HepG2 (cell line): Measurements from ENCODE around the gene RPL41. TPM values are rescaled to one million over a fixed set of nuclear protein-coding genes. Genes with fewer than 3 reads are reported as not detected.

Source experiments
- ARNTL ChIP-seq: sonication (generic); formaldehyde crosslinking; IDR thresholded peaks from 2 replicates; pipeline ENCODE4 v1.4.0; 2020; ENCODE audit warnings: mild to moderate bottlenecking, missing genetic modification reagents
- ATF7-NPFF ChIP-seq: sonication (generic); formaldehyde crosslinking; IDR thresholded peaks from 2 replicates; pipeline ENCODE4 v1.8.1; 2023; ENCODE audit warnings: mild to moderate bottlenecking, low read depth, missing genetic modification reagents, moderate library complexity
- ELF4 ChIP-seq: sonication (generic); formaldehyde crosslinking; IDR thresholded peaks from 2 replicates; pipeline ENCODE4 v1.5.0; 2020; ENCODE audit warnings: missing genetic modification reagents, mild to moderate bottlenecking, moderate library complexity, borderline replicate concordance
- HIVEP1 ChIP-seq: sonication (generic); formaldehyde crosslinking; IDR thresholded peaks from 2 replicates; pipeline ENCODE4 v1.4.0; 2020; ENCODE audit warnings: mild to moderate bottlenecking, missing genetic modification reagents
- IKZF4 ChIP-seq: sonication (generic); formaldehyde crosslinking; IDR thresholded peaks from 2 replicates; pipeline ENCODE4 v1.5.1; 2020; ENCODE audit warnings: borderline replicate concordance, mild to moderate bottlenecking, low read depth, missing genetic modification reagents; ENCODE audit errors: not compliant biosample characterization
- IRF1 ChIP-seq: sonication (generic); formaldehyde crosslinking; IDR thresholded peaks from 2 replicates; pipeline ENCODE4 v1.4.0; 2020; ENCODE audit warnings: low read depth, mild to moderate bottlenecking, missing genetic modification reagents
- KLF11 ChIP-seq: IDR thresholded peaks from 2 replicates; pipeline ENCODE4 v1.6.1; 2016; ENCODE audit warnings: missing compliant biosample characterization
- MXI1 ChIP-seq: IDR thresholded peaks from 3 replicates; pipeline ENCODE4 v1.6.1; 2012; ENCODE audit warnings: low read depth, low read length, inconsistent platforms, borderline replicate concordance
- NFYB ChIP-seq: sonication (generic); formaldehyde crosslinking; IDR thresholded peaks from 2 replicates; pipeline ENCODE4 v1.4.0; 2020; ENCODE audit warnings: missing genetic modification reagents
- RBM22 ChIP-seq: fragments of 200-400 bp; formaldehyde crosslinking; optimal IDR thresholded peaks from 2 replicates; pipeline ENCODE3; 2017; ENCODE audit warnings: mild to moderate bottlenecking, low read length, moderate library complexity
- TFDP1 ChIP-seq: IDR thresholded peaks from 2 replicates; pipeline ENCODE4 v1.6.1; 2016; ENCODE audit warnings: missing compliant biosample characterization, missing genetic modification reagents, borderline replicate concordance
- ZMYM2 ChIP-seq: sonication (generic); formaldehyde crosslinking; IDR thresholded peaks from 2 replicates; pipeline ENCODE4 v1.8.0; 2022; ENCODE audit warnings: mild to moderate bottlenecking, missing genetic modification reagents
- ZNF407 ChIP-seq: sonication (generic); formaldehyde crosslinking; IDR thresholded peaks from one replicate; pipeline ENCODE4 v1.5.1; 2020; ENCODE audit warnings: mild to moderate bottlenecking, missing genetic modification reagents; ENCODE audit errors: not compliant biosample characterization
- ZNF607 ChIP-seq: sonication (generic); formaldehyde crosslinking; IDR thresholded peaks from 2 replicates; pipeline ENCODE4 v1.5.1; 2020; ENCODE audit warnings: missing genetic modification reagents, mild to moderate bottlenecking, borderline replicate concordance
- ZNF615 ChIP-seq: sonication (generic); formaldehyde crosslinking; IDR thresholded peaks from 2 replicates; pipeline ENCODE4 v1.5.0; 2020; ENCODE audit warnings: mild to moderate bottlenecking, missing genetic modification reagents, borderline replicate concordance
- ZNF616 ChIP-seq: sonication (generic); formaldehyde crosslinking; IDR thresholded peaks from 2 replicates; pipeline ENCODE4 v1.5.0; 2020; ENCODE audit warnings: low read depth, mild to moderate bottlenecking, missing genetic modification reagents
- ZNF670 ChIP-seq: sonication (generic); formaldehyde crosslinking; IDR thresholded peaks from 2 replicates; pipeline ENCODE4 v1.8.0; 2022; ENCODE audit warnings: mild to moderate bottlenecking, missing genetic modification reagents, borderline replicate concordance
- ZNF850 ChIP-seq: sonication (generic); formaldehyde crosslinking; conservative IDR thresholded peaks from 2 replicates; pipeline ENCODE4 v1.9.0; 2021; ENCODE audit warnings: mild to moderate bottlenecking, missing genetic modification reagents
- polyA plus RNA-seq, 8 experiments: library from polyadenylated mRNA; depleted of rRNA in 3 of 8; stranded (reverse) in 7 of 8; unstranded in 1 of 8; fragments of >200 nt; fragmentation: Illumina TruSeq in 4 of 8; extraction: Trizol in 4 of 8; gene quantifications; 2 replicates each; pipeline versions ENCODE4 v1.2.1 to v1.2.3, GENCODE V29; 2011 to 2016; ENCODE audit warnings: low read depth in 4 of 8, missing spikeins in 1 of 8, mixed read lengths in 1 of 8; ENCODE audit not compliant: insufficient read depth in 1 of 8
- total RNA-seq, 5 experiments: library from RNA; depleted of rRNA; stranded (reverse); fragments of >200 nt; fragmentation: Illumina TruSeq; extraction: Trizol; gene quantifications; 2 replicates each; pipeline ENCODE4 v1.2.3, GENCODE V29; 2016; ENCODE audit warnings: low read depth in 1 of 5

RPL41 gene
- total and polyA plus RNA-seq, 2 of the 13 experiments (the other 11 are each of a cell fraction or from before 2014, with no cell fraction given), result 4,012 to 7,670 TPM

GRCh38 chr12:56157201-56158028 lies 41.0 kb downstream of the RPL41 start (continued):
- TF ChIP-seq ZNF615 (CRISPR knock-in tag), result no peak
- no peak for TF ChIP-seq NFYB
- no peak for TF ChIP-seq ZNF850
- TF ChIP-seq ATF7-NPFF (CRISPR knock-in tag), result no peak
- TF ChIP-seq IKZF4 (CRISPR knock-in tag), result no peak
- TF ChIP-seq ARNTL (CRISPR knock-in tag), result no peak
- TF ChIP-seq KLF11, result no peak
- TF ChIP-seq RBM22, result no peak
- no peak for TF ChIP-seq ELF4 (CRISPR knock-in tag)
- 0 out of 2 replicates have a peak, but pooled peaks have one; percentile 29 for TF ChIP-seq TFDP1 (CRISPR knock-in tag)
- no peak for TF ChIP-seq ZMYM2 (CRISPR knock-in tag)
- TF ChIP-seq IRF1 (CRISPR knock-in tag), result no peak
- no peak for TF ChIP-seq MXI1
- no peak for TF ChIP-seq ZNF616 (CRISPR knock-in tag)
- no peak for TF ChIP-seq ZNF670 (CRISPR knock-in tag)
- TF ChIP-seq ZNF607, result no peak
- no peak for TF ChIP-seq ZNF407
- TF ChIP-seq HIVEP1 (CRISPR knock-in tag), result no peak
